Caco-2 (cell line): ENCODE measurements around the gene EXOSC10. TPM values are rescaled to one million over a fixed set of nuclear protein-coding genes. Genes with fewer than 3 reads are reported as not detected.

Source experiments
- BruUV-seq: library from RNA; stranded (reverse); fragments of 400-500 nt; replicated peaks from 2 replicates; lab custom pipeline; 2021; lab: Mats Ljungman, UMichigan
- CTCF ChIA-PET: fragments of 300-600 bp; sonication (Branson Sonifier 250); formaldehyde crosslinking; loops from one replicate; lab custom pipeline; 2022; ENCODE audit warnings: antibody characterized with exemption; lab: Charles Lee
- POLR2A ChIA-PET: fragments of 300-600 bp; sonication (Branson Sonifier 250); formaldehyde crosslinking; loops from one replicate; lab custom pipeline; 2022; ENCODE audit warnings: antibody characterized with exemption; lab: Charles Lee
- DNase-seq, 2 experiments: peaks; one replicate each; pipeline versions ENCODE4 v3.0.0 to v3.0.0-alpha.2; 2020 to 2022
- H3K27me3 ChIP-seq: replicated peaks from 2 replicates; pipeline ENCODE4 v1.6.0; 2011; ENCODE audit warnings: low read length; ENCODE audit not compliant: control insufficient read depth, insufficient read depth
- H3K36me3 ChIP-seq: 2 replicates; pipeline ENCODE4 v1.5.1; 2011; ENCODE audit warnings: low read length; ENCODE audit not compliant: control insufficient read depth, insufficient read depth
- H3K4me1 ChIP-seq: fragments of 250-450 bp; sonication (Bioruptor Pico); 2 replicates; pipeline ENCODE4 v1.5.1; 2020; ENCODE audit warnings: mild to moderate bottlenecking
- H3K4me3 ChIP-seq: 2 replicates; pipeline ENCODE4 v1.5.1; 2011; ENCODE audit warnings: low read depth, mild to moderate bottlenecking, control low read depth, low read length
- H3K9me3 ChIP-seq: fragments of 250-450 bp; sonication (Bioruptor Pico); 2 replicates; pipeline ENCODE4 v1.5.1; 2020; ENCODE audit warnings: mild to moderate bottlenecking, moderate library complexity
- H3K27ac Mint-ChIP-seq: one replicate; pipeline ENCODE4 v1.8.0; 2022; ENCODE audit warnings: mixed read lengths; ENCODE audit not compliant: unreplicated experiment
- H3K27me3 Mint-ChIP-seq: one replicate; pipeline ENCODE4 v1.8.0; 2022; ENCODE audit warnings: mixed read lengths; ENCODE audit not compliant: insufficient read depth, unreplicated experiment
- H3K36me3 Mint-ChIP-seq: one replicate; pipeline ENCODE4 v1.8.0; 2022; ENCODE audit warnings: mild to moderate bottlenecking, mixed read lengths; ENCODE audit not compliant: insufficient read depth, unreplicated experiment
- H3K4me1 Mint-ChIP-seq: one replicate; pipeline ENCODE4 v1.8.0; 2022; ENCODE audit warnings: low read depth, mixed read lengths; ENCODE audit not compliant: unreplicated experiment
- H3K4me3 Mint-ChIP-seq: one replicate; pipeline ENCODE4 v1.8.0; 2022; ENCODE audit warnings: mild to moderate bottlenecking, moderate library complexity, mixed read lengths; ENCODE audit not compliant: unreplicated experiment
- H3K9me3 Mint-ChIP-seq: one replicate; pipeline ENCODE4 v1.8.0; 2022; ENCODE audit warnings: mixed read lengths; ENCODE audit not compliant: unreplicated experiment
- CTCF ChIP-seq, 2 experiments: fragments of 200-600 bp in 1 of 2; IDR thresholded peaks; 1 replicate in 1 of 2; 2 replicates in 1 of 2; pipeline versions ENCODE4 v1.5.1 to v1.8.0; 2011 to 2022; ENCODE audit warnings: antibody characterized with exemption in 1 of 2, control low read depth in 1 of 2, inconsistent platforms in 1 of 2, low read depth in 1 of 2, low read length in 1 of 2, mild to moderate bottlenecking in 1 of 2, moderate library complexity in 1 of 2; ENCODE audit not compliant: insufficient read depth in 1 of 2, severe bottlenecking in 1 of 2, unreplicated experiment in 1 of 2
- intact Hi-C: fragments of 100-400 bp; cut with micrococcal nuclease; formaldehyde crosslinking; loops from one replicate; pipeline ENCODE4 v1.10.0; 2022; ENCODE audit not compliant: unreplicated experiment
- total RNA-seq: library from RNA; stranded (reverse); gene quantifications from 2 replicates; pipeline ENCODE4 v1.2.3, GENCODE V29; 2022

EXOSC10 gene
- total RNA-seq, 1 experiment from 2014 or later: 83.7 TPM

GRCh38 chr1:11144570-11145256 is 45.0 kb upstream of the EXOSC10 start:
- Histone ChIP-seq H3K4me1 (no peaks in the 10 kb centered on the region), H3K36me3 (no peaks in the 10 kb centered on the region; the same call in 1 of the 2 replicates), H3K9me3 (no peaks in the 10 kb centered on the region), H3K27me3 (no peaks in the 10 kb centered on the region), H3K4me3 (no peak overlapping the region)
- POLR2A ChIA-PET: no interaction called here
- H3K4me3 Mint-ChIP-seq: no peak overlapping the region
- DNase-seq: no peak
- peaks cover 25% of the 10 kb centered on the region for H3K36me3 Mint-ChIP-seq
- BruUV-seq: no TSS peak
- no peak for TF ChIP-seq CTCF (IDR thresholded peaks at IDR 0.05; ENCODE audit: insufficient read depth in 1 of 2, low read depth in 1 of 2, low read length in 1 of 2, severe bottlenecking in 1 of 2, unreplicated experiment in 1 of 2)
- intact Hi-C loops: loop anchor here (1.0 kb wide), 1 partner anchor 8 kb away; no protein-coding TSS in a partner anchor
- H3K27ac Mint-ChIP-seq: no peak overlapping the region
- no peaks in the 10 kb centered on the region for H3K9me3 Mint-ChIP-seq
- no peaks in the 10 kb centered on the region for H3K27me3 Mint-ChIP-seq
- CTCF ChIA-PET: no interaction called here
- H3K4me1 Mint-ChIP-seq: no peaks in the 10 kb centered on the region

- CTCF ChIA-PET: no interaction called here
These were observed 44.2 kb upstream of the EXOSC10 start for GRCh38 chr1:11143907-11144306.

DNA sequence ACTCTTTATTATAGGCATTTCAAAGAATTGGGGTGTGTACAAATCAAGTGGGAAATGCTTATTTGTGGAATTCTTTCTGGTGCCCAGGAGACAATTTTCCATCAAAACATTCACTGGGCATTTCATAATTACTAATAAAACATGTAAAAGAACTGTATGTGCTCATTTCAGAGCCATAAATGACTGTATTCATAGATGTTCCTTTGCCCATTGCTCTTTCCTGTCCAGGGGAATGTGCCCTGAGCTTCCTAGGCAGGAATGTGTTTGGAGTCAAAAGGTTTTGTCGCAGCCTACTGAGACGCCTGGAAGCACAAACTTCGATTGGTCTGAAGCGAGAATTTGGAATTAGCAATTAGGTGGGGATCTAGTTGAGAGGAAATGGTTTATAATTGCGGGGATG is 43.7 kb upstream of the EXOSC10 start:
- no peak for DNase-seq
- Mint-ChIP-seq H3K4me1 (no peaks in the 10 kb centered on the region), H3K27ac (no peak overlapping the region), H3K36me3 (peaks cover 20% of the 10 kb centered on the region), H3K9me3 (no peaks in the 10 kb centered on the region), H3K4me3 (no peak overlapping the region), H3K27me3 (no peaks in the 10 kb centered on the region)
- no peak for TF ChIP-seq CTCF (IDR thresholded peaks at IDR 0.05; ENCODE audit: insufficient read depth in 1 of 2, low read depth in 1 of 2, low read length in 1 of 2, severe bottlenecking in 1 of 2, unreplicated experiment in 1 of 2)
- no peaks in the 10 kb centered on the region for H3K27me3 ChIP-seq
- no peaks in the 10 kb centered on the region; the same call in 1 of the 2 replicates for H3K36me3 ChIP-seq
- H3K4me3 ChIP-seq: no peak overlapping the region
- intact Hi-C loops: no loop called here
- POLR2A ChIA-PET: no interaction called here
- no peaks in the 10 kb centered on the region for H3K9me3 ChIP-seq
- H3K4me1 ChIP-seq: no peaks in the 10 kb centered on the region
- CTCF ChIA-PET: no interaction called here
- BruUV-seq: no TSS peak

More at GRCh38 chr1:11143907-11144306, 44.2 kb upstream of the EXOSC10 start:
- DNase-seq: no peak
- POLR2A ChIA-PET: no interaction called here
- peaks cover 20% of the 10 kb centered on the region for H3K36me3 Mint-ChIP-seq
- intact Hi-C loops: loop anchor here (1.0 kb wide), 1 partner anchor 8 kb away; no protein-coding TSS in a partner anchor
- H3K9me3 ChIP-seq: no peaks in the 10 kb centered on the region
- no peaks in the 10 kb centered on the region for H3K4me1 Mint-ChIP-seq
- no peak overlapping the region for H3K4me3 ChIP-seq
- no peak overlapping the region for H3K4me3 Mint-ChIP-seq
- no peaks in the 10 kb centered on the region for H3K9me3 Mint-ChIP-seq
- H3K27me3 ChIP-seq: no peaks in the 10 kb centered on the region
- H3K4me1 ChIP-seq: no peaks in the 10 kb centered on the region
- H3K27ac Mint-ChIP-seq: no peak overlapping the region
- no peaks in the 10 kb centered on the region; the same call in 1 of the 2 replicates for H3K36me3 ChIP-seq
- no peak for TF ChIP-seq CTCF (IDR thresholded peaks at IDR 0.05; ENCODE audit: insufficient read depth in 1 of 2, low read depth in 1 of 2, low read length in 1 of 2, severe bottlenecking in 1 of 2, unreplicated experiment in 1 of 2)
- no TSS peak for BruUV-seq
- no peaks in the 10 kb centered on the region for H3K27me3 Mint-ChIP-seq
